ENCODE results near the gene LRRC59.

LRRC59 gene

GRCh38 chr17:50349243-50349600 lies 48.1 kb downstream of the LRRC59 start:
- H3K9ac ChIP-seq (ENCODE audit: low read length) = no peak overlapping the region
- no peak overlapping the region for H3K4me3 ChIP-seq (ENCODE audit: low read length)
- H3K27me3 ChIP-seq (replicated peaks; ENCODE audit: insufficient read depth, low read length) = peaks cover 4% of the 10 kb centered on the region; the same call in 1 of the 2 replicates
- peaks cover 13% of the 10 kb centered on the region for H3K79me2 ChIP-seq (ENCODE audit: low read length)
- H3K4me1 ChIP-seq (ENCODE audit: low read length) = no peaks in the 10 kb centered on the region
- H3K9me2 ChIP-seq (replicated peaks; ENCODE audit: insufficient read depth, low read length) = no peaks in the 10 kb centered on the region
- no peak for DNase-seq
- TF ChIP-seq EZH2 (optimal IDR thresholded peaks at IDR 0.05; ENCODE audit: low read depth, low read length) (no peak), EZH2phosphoT487 (IDR thresholded peaks at IDR 0.05; ENCODE audit: low read length) (no peak), CTCF (IDR thresholded peaks at IDR 0.05; ENCODE audit: low read length) (no peak)
- H3K27ac ChIP-seq (ENCODE audit: low read length) = no peak overlapping the region
- H3F3A ChIP-seq (ENCODE audit: insufficient read depth, low read length) = no peaks in the 10 kb centered on the region
- no peaks in the 10 kb centered on the region for H3K9me3 ChIP-seq (replicated peaks; ENCODE audit: insufficient read depth, low read length)
- H4K20me1 ChIP-seq (ENCODE audit: insufficient read depth, low read length) = no peaks in the 10 kb centered on the region
- no peaks in the 10 kb centered on the region for H3K36me3 ChIP-seq (replicated peaks; ENCODE audit: insufficient read depth, low read length)
- H2AFZ ChIP-seq (ENCODE audit: low read length) = no peak overlapping the region
- H3K4me2 ChIP-seq (ENCODE audit: low read depth, low read length) = no peak overlapping the region

DNA sequence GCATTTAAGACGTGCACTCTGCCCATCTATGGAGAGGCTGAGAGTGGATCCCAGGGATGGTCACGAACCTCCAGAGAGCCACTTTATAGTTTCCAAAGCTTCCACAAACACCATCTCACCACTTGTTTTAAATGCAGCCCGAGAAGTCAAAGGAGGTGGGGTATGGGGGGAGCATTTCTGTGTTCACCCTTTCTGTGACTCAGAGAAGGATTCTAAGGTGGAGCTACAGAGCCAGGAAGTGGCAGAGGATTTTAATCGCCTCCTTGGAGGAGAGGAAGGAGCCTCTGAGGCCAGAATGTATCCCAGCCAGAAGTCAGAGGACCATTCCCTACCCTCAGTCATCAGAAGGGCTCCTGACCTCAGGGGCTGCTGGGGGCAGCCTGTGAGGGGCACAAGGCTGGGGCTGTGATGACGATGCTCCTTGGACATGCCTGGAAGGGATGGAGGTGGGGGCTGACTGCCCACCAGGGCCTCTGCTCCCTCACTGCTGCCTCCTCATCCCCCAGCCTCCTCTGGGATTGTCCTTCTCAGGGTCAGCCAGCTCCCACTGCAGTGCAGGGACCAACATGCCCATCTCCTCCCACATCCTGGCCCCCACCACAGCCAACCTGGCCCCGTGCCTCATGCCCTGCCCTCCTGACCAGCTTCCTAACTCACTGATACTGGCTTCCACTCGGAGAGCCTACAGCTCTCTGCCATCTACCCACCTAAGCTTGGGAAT lies 48.6 kb downstream of the LRRC59 start:
- Histone ChIP-seq H3K4me3 (ENCODE audit: low read length) (no peak overlapping the region), H3K9ac (ENCODE audit: low read length) (no peak overlapping the region), H3K27ac (ENCODE audit: low read length) (no peak overlapping the region), H2AFZ (ENCODE audit: low read length) (no peak overlapping the region), H3K36me3 (replicated peaks; ENCODE audit: insufficient read depth, low read length) (no peaks in the 10 kb centered on the region), H3K9me3 (replicated peaks; ENCODE audit: insufficient read depth, low read length) (no peaks in the 10 kb centered on the region), H3K27me3 (replicated peaks; ENCODE audit: insufficient read depth, low read length) (peaks cover 4% of the 10 kb centered on the region; the same call in 1 of the 2 replicates), H3K4me2 (ENCODE audit: low read depth, low read length) (no peak overlapping the region), H3K4me1 (ENCODE audit: low read length) (no peaks in the 10 kb centered on the region), H4K20me1 (ENCODE audit: insufficient read depth, low read length) (no peaks in the 10 kb centered on the region), H3K79me2 (ENCODE audit: low read length) (peaks cover 13% of the 10 kb centered on the region), H3F3A (ENCODE audit: insufficient read depth, low read length) (no peaks in the 10 kb centered on the region), H3K9me2 (replicated peaks; ENCODE audit: insufficient read depth, low read length) (no peaks in the 10 kb centered on the region)
- no peak for DNase-seq
- TF ChIP-seq CTCF (IDR thresholded peaks at IDR 0.05; ENCODE audit: low read length) (no peak), EZH2 (optimal IDR thresholded peaks at IDR 0.05; ENCODE audit: low read depth, low read length) (no peak), EZH2phosphoT487 (IDR thresholded peaks at IDR 0.05; ENCODE audit: low read length) (no peak)

DNA sequence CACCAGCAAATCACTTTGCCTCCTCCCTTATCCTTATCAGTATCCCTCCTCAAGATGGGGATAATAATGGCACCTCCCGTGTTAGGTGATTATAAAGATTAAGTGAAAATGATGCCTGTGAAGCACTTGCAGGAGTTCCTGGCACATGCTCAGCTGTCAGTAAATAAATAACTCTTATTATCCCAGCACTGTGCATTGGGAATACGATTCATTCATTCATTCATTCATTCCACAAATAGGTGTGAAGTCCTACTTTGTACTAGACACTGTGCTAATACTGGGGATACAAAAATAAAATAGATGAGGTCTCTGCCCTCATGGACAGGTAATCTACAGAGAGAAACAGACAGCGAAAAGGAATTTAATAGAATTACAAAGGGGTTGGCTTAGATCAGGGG lies 49.4 kb downstream of the LRRC59 start:
- no peaks in the 10 kb centered on the region for H3K9me2 ChIP-seq (replicated peaks; ENCODE audit: insufficient read depth, low read length)
- H3K27ac ChIP-seq (ENCODE audit: low read length) = no peak overlapping the region
- H3F3A ChIP-seq (ENCODE audit: insufficient read depth, low read length) = no peaks in the 10 kb centered on the region
- H3K4me2 ChIP-seq (ENCODE audit: low read depth, low read length) = no peak overlapping the region
- no peak overlapping the region for H3K4me3 ChIP-seq (ENCODE audit: low read length)
- H3K27me3 ChIP-seq (replicated peaks; ENCODE audit: insufficient read depth, low read length) = peaks cover 4% of the 10 kb centered on the region; the same call in 1 of the 2 replicates
- no peaks in the 10 kb centered on the region for H3K9me3 ChIP-seq (replicated peaks; ENCODE audit: insufficient read depth, low read length)
- H2AFZ ChIP-seq (ENCODE audit: low read length) = no peak overlapping the region
- no peaks in the 10 kb centered on the region for H3K4me1 ChIP-seq (ENCODE audit: low read length)
- H3K36me3 ChIP-seq (replicated peaks; ENCODE audit: insufficient read depth, low read length) = no peaks in the 10 kb centered on the region
- no peak overlapping the region for H3K9ac ChIP-seq (ENCODE audit: low read length)
- H4K20me1 ChIP-seq (ENCODE audit: insufficient read depth, low read length) = no peaks in the 10 kb centered on the region
- DNase-seq = no peak
- peaks cover 13% of the 10 kb centered on the region for H3K79me2 ChIP-seq (ENCODE audit: low read length)
- no peak for TF ChIP-seq EZH2phosphoT487 (IDR thresholded peaks at IDR 0.05; ENCODE audit: low read length)
- no peak for TF ChIP-seq CTCF (IDR thresholded peaks at IDR 0.05; ENCODE audit: low read length)
- no peak for TF ChIP-seq EZH2 (optimal IDR thresholded peaks at IDR 0.05; ENCODE audit: low read depth, low read length)
